C4-2B (cell line): Measurements from ENCODE around the gene TUSC7.

Experiments
- ZFX ChIP-seq: fragments of 450-650 bp; IDR thresholded peaks from 2 replicates; pipeline ENCODE4 v1.6.1; 2017
- TF ChIP-seq, protein P1 (sequence below): fragments of 450-650 bp; conservative IDR thresholded peaks from 2 replicates; pipeline ENCODE4 v1.5.1; 2017; ENCODE audit warnings: mild to moderate bottlenecking

DNA sequence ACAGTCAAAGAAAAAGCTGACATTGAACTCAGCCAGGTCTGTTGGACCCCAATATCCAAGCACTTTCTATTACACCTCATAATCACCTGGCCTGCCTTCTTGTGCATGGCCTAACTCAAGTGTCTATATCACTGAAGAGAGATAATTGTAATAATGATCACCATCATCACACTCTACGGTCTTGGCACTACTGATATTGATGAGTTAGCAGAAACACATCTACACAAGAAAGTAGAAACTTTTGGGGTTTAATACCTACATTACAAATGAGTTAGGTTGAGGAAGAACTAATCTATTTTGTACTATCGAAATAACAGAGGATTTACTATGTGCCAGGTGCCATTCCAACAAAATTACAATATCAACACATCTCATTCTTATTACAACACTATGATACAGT lies 30.7 kb downstream of the TUSC7 start:
- TF ChIP-seq, protein P1, sequence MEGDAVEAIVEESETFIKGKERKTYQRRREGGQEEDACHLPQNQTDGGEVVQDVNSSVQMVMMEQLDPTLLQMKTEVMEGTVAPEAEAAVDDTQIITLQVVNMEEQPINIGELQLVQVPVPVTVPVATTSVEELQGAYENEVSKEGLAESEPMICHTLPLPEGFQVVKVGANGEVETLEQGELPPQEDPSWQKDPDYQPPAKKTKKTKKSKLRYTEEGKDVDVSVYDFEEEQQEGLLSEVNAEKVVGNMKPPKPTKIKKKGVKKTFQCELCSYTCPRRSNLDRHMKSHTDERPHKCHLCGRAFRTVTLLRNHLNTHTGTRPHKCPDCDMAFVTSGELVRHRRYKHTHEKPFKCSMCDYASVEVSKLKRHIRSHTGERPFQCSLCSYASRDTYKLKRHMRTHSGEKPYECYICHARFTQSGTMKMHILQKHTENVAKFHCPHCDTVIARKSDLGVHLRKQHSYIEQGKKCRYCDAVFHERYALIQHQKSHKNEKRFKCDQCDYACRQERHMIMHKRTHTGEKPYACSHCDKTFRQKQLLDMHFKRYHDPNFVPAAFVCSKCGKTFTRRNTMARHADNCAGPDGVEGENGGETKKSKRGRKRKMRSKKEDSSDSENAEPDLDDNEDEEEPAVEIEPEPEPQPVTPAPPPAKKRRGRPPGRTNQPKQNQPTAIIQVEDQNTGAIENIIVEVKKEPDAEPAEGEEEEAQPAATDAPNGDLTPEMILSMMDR, result no peak
- no peak for TF ChIP-seq ZFX
